ENCODE results near the gene ZNF831.

ZNF831 gene

GRCh38 chr20:59276938-59277337 is 113.3 kb downstream of the ZNF831 start:
- Histone ChIP-seq H4K20me1 (ENCODE audit: insufficient read depth, low read length) (no peaks in the 10 kb centered on the region), H2AFZ (ENCODE audit: low read length) (no peak overlapping the region), H3K4me3 (ENCODE audit: low read length) (no peak overlapping the region), H3K27ac (ENCODE audit: low read length) (no peak overlapping the region), H3K9ac (ENCODE audit: low read length) (no peak overlapping the region), H3K79me2 (ENCODE audit: low read length) (no peaks in the 10 kb centered on the region), H3F3A (ENCODE audit: insufficient read depth, low read length) (no peaks in the 10 kb centered on the region), H3K27me3 (replicated peaks; ENCODE audit: insufficient read depth, low read length) (peaks cover 96% of the 10 kb centered on the region), H3K4me2 (ENCODE audit: low read depth, low read length) (no peak overlapping the region), H3K9me3 (replicated peaks; ENCODE audit: insufficient read depth, low read length) (no peaks in the 10 kb centered on the region), H3K9me2 (replicated peaks; ENCODE audit: insufficient read depth, low read length) (no peaks in the 10 kb centered on the region), H3K4me1 (ENCODE audit: low read length) (no peaks in the 10 kb centered on the region), H3K36me3 (replicated peaks; ENCODE audit: insufficient read depth, low read length) (no peaks in the 10 kb centered on the region)
- DNase-seq, result no peak
- no peak for TF ChIP-seq CTCF (IDR thresholded peaks at IDR 0.05; ENCODE audit: low read length)
- TF ChIP-seq EZH2 (optimal IDR thresholded peaks at IDR 0.05; ENCODE audit: low read depth, low read length), result no peak
- no peak for TF ChIP-seq EZH2phosphoT487 (IDR thresholded peaks at IDR 0.05; ENCODE audit: low read length)

GRCh38 chr20:59284470-59284869 is 120.8 kb downstream of the ZNF831 start:
- Histone ChIP-seq H3K27ac (ENCODE audit: low read length) (no peak overlapping the region), H3K36me3 (replicated peaks; ENCODE audit: insufficient read depth, low read length) (no peaks in the 10 kb centered on the region), H4K20me1 (ENCODE audit: insufficient read depth, low read length) (no peaks in the 10 kb centered on the region), H3F3A (ENCODE audit: insufficient read depth, low read length) (no peaks in the 10 kb centered on the region), H3K27me3 (replicated peaks; ENCODE audit: insufficient read depth, low read length) (peaks cover 68% of the 10 kb centered on the region), H3K4me3 (ENCODE audit: low read length) (no peak overlapping the region), H3K9me2 (replicated peaks; ENCODE audit: insufficient read depth, low read length) (no peaks in the 10 kb centered on the region), H3K79me2 (ENCODE audit: low read length) (no peaks in the 10 kb centered on the region), H3K4me2 (ENCODE audit: low read depth, low read length) (no peak overlapping the region), H2AFZ (ENCODE audit: low read length) (no peak overlapping the region), H3K9ac (ENCODE audit: low read length) (no peak overlapping the region), H3K9me3 (replicated peaks; ENCODE audit: insufficient read depth, low read length) (no peaks in the 10 kb centered on the region), H3K4me1 (ENCODE audit: low read length) (no peaks in the 10 kb centered on the region)
- DNase-seq, result no peak
- TF ChIP-seq CTCF (IDR thresholded peaks at IDR 0.05; ENCODE audit: low read length), result no peak
- no peak for TF ChIP-seq EZH2phosphoT487 (IDR thresholded peaks at IDR 0.05; ENCODE audit: low read length)
- TF ChIP-seq EZH2 (optimal IDR thresholded peaks at IDR 0.05; ENCODE audit: low read depth, low read length), result no peak

GRCh38 chr20:59289994-59290393 is 126.4 kb downstream of the ZNF831 start:
- Histone ChIP-seq H3K4me2 (ENCODE audit: low read depth, low read length) (no peak overlapping the region), H3K9me2 (replicated peaks; ENCODE audit: insufficient read depth, low read length) (no peaks in the 10 kb centered on the region), H2AFZ (ENCODE audit: low read length) (no peak overlapping the region), H3K9ac (ENCODE audit: low read length) (no peak overlapping the region), H3K27me3 (replicated peaks; ENCODE audit: insufficient read depth, low read length) (peaks cover 75% of the 10 kb centered on the region), H3K79me2 (ENCODE audit: low read length) (no peaks in the 10 kb centered on the region), H3K9me3 (replicated peaks; ENCODE audit: insufficient read depth, low read length) (no peaks in the 10 kb centered on the region), H4K20me1 (ENCODE audit: insufficient read depth, low read length) (no peaks in the 10 kb centered on the region), H3K4me3 (ENCODE audit: low read length) (no peak overlapping the region), H3K36me3 (replicated peaks; ENCODE audit: insufficient read depth, low read length) (no peaks in the 10 kb centered on the region), H3F3A (ENCODE audit: insufficient read depth, low read length) (no peaks in the 10 kb centered on the region), H3K4me1 (ENCODE audit: low read length) (no peaks in the 10 kb centered on the region), H3K27ac (ENCODE audit: low read length) (no peak overlapping the region)
- TF ChIP-seq CTCF (IDR thresholded peaks at IDR 0.05; ENCODE audit: low read length) (no peak), EZH2 (optimal IDR thresholded peaks at IDR 0.05; ENCODE audit: low read depth, low read length) (no peak), EZH2phosphoT487 (IDR thresholded peaks at IDR 0.05; ENCODE audit: low read length) (no peak)
- no peak for DNase-seq
